Hepatocyte (in vitro differentiated cells): ENCODE measurements around the gene STARD5.

Experiments
- EZH2phosphoT487 ChIP-seq: fragments of 200-600 bp; sonication (generic); IDR thresholded peaks from one replicate; pipeline ENCODE4 v1.6.1; 2018; ENCODE audit warnings: antibody characterized with exemption, mild to moderate bottlenecking, low read depth, moderate library complexity; ENCODE audit not compliant: unreplicated experiment, severe bottlenecking
- TF ChIP-seq, protein P1 (sequence below): fragments of 200-600 bp; sonication (generic); IDR thresholded peaks from 2 replicates; pipeline ENCODE4 v1.5.1; 2016; ENCODE audit warnings: antibody characterized with exemption, mild to moderate bottlenecking; ENCODE audit not compliant: poor library complexity

GRCh38 chr15:81335631-81336030 lies 11.7 kb upstream of the STARD5 start:
- TF ChIP-seq, protein P1, sequence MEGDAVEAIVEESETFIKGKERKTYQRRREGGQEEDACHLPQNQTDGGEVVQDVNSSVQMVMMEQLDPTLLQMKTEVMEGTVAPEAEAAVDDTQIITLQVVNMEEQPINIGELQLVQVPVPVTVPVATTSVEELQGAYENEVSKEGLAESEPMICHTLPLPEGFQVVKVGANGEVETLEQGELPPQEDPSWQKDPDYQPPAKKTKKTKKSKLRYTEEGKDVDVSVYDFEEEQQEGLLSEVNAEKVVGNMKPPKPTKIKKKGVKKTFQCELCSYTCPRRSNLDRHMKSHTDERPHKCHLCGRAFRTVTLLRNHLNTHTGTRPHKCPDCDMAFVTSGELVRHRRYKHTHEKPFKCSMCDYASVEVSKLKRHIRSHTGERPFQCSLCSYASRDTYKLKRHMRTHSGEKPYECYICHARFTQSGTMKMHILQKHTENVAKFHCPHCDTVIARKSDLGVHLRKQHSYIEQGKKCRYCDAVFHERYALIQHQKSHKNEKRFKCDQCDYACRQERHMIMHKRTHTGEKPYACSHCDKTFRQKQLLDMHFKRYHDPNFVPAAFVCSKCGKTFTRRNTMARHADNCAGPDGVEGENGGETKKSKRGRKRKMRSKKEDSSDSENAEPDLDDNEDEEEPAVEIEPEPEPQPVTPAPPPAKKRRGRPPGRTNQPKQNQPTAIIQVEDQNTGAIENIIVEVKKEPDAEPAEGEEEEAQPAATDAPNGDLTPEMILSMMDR = no peak
- TF ChIP-seq EZH2phosphoT487 = no peak
